NCI-H226 (cell line): Measurements from ENCODE around the gene MUC13.

Experiments used
- DNase-seq: peaks from one replicate; pipeline ENCODE4 v3.0.0-alpha.2; 2015

Gene MUC13

DNA sequence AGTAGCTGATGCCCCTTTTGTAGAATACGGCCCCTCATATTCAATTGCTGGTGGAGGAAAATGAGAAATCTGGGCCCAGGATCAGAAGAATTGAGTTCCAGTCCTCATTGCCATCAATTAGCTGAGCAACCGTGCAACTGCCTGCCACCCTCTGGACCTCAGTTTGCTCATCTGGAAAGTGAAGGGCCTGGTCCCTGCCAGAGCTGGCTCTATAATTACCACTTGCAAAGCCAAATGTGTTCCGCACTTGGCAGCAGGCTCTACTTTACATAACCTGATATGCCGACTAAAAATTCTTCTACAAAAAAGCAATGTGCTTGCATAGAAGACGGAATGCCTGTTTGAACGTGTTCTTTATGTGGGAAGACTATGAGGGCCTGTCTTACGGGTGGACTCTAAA lies 38.8 kb downstream of the MUC13 start:
- DNase-seq, result no peak

DNA sequence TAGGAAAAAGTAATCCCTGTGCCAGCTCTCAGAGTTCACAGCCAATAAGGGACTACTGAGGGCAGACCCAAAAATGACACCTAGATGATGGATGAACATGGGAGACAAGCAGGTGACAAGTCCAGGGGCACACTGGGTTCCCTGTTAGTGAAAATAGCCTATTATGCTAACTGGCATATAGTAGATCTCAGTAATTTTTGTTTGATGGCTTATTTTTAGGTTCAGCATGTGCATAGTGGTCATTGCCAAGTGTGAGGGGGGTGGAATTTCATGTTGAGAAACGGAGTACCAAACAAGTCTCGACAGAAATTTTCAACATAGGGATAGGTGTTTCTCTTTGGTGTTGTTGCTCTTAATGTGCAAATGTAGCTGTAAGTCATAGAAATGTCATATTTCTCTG lies 41.0 kb downstream of the MUC13 start:
- DNase-seq, result no peak

DNA sequence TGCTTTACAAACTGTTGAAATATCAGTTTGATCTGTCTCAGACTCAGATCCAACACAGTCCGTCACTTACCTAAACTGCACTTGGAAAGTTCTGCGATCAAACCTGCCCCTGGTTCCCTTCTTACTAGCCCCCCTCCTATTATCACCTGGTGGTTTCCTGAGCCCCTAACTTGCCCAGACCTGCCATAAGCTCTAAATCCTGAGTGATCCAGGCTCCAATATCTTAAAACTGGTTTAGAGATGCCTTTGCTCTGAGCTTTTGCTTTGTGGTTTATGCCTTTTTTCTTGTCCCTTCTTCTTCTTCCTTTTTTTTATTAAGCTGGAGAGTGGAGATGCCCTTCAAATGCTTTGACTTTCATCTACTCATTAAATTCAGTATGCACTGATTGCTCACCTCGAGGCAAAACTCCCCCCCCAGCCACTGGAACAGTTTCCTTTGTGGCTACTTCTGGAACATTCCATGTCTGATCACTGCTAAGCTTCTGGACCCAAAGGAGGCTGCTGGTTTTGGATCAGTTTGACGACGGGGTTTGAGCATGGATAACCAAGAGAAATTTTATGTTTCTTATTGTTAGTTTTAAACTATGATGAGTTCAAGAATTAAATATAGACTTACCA lies 43.9 kb downstream of the MUC13 start:
- DNase-seq, result no peak

DNA sequence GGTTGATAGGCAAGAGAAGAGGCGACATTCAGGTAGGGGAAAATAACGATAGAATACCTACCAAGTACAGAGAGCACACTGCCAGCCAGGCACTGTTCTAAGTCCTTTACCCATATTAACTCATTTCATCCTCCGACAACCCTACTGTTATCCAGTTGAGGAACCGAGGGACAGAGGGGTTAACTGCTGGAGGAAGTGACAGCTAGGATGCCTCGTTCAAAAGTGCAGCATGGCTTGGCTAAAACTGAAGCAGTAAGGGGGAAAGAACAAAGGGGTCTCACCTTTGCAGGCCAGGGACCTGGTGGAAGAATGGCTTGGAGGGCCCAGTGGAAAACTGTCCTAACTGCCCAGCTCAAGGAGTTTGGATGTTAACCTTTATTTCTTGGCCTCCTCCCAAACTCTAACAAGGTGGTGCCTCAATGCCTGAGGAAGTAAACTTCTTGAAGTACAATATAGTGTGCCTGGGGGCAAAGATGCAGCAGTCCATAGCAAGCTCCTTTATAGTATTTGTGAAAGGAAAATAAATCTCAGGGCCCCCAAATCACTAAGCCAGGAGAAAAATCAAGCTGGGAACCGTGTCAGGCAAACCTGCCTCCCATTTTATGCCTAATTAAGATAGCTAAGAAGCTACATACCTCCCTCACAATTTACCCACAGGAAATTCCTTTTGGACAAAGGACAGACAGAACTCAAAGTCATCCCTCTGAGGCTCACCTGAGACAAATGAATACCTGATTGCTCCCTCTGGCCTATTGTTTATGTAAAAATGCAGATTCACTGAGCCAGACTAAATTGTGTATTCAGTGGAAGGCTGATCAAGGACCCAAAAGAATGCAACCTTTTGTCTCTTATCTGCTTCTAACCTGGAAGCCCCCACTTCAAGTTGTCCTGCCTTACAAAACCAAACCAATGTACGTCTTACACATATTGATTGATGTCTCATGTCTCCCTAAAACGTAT lies 45.8 kb downstream of the MUC13 start:
- DNase-seq, result no peak

GRCh38 chr3:124887932-124888298 lies 46.6 kb downstream of the MUC13 start:
- no peak for DNase-seq

DNA sequence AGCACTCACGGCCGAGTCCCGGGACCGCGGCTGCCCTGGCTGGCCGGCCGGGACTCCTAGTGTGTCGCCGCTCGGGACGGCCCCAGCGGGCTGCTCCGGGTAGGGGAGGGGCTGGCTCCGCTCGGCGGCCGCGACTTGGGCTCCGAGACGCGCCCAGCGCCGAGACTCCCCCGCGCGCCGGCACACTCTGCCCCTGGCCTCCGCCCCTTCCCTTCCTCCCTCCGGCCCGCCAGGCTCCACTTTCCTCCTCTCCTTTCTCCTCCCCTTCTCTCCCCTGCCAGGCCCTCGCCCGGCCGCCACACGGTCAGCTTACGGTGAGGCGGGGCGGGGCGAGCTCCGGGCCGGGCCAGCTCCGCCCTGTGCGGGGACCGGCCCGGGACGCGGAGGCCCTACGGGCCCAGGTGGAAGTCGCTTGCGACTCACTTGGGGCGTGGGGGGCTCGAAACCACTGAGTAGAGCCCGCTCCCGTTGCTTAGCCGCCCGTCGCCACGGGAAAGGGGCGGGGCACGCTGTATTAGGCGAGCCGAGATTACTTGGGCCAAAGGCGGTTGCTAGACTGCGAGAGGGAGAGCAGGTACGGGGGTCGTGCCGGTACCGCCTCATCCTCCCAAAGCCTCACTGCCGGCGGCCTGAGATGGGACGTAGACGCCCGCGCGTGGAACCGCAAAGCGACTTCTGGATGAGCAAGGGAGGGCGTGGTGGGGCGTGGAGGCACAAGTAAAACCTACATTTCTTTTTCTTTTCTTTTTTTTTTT lies 47.2 kb downstream of the MUC13 start, which contains the start of gene ITGB5:
Gene ITGB5, minus strand, starts transcription at position 189 of the 755 bp plus-strand sequence. CDS start 365 bp downstream, outside the sequence.
- peak; percentile 78 for DNase-seq

DNA sequence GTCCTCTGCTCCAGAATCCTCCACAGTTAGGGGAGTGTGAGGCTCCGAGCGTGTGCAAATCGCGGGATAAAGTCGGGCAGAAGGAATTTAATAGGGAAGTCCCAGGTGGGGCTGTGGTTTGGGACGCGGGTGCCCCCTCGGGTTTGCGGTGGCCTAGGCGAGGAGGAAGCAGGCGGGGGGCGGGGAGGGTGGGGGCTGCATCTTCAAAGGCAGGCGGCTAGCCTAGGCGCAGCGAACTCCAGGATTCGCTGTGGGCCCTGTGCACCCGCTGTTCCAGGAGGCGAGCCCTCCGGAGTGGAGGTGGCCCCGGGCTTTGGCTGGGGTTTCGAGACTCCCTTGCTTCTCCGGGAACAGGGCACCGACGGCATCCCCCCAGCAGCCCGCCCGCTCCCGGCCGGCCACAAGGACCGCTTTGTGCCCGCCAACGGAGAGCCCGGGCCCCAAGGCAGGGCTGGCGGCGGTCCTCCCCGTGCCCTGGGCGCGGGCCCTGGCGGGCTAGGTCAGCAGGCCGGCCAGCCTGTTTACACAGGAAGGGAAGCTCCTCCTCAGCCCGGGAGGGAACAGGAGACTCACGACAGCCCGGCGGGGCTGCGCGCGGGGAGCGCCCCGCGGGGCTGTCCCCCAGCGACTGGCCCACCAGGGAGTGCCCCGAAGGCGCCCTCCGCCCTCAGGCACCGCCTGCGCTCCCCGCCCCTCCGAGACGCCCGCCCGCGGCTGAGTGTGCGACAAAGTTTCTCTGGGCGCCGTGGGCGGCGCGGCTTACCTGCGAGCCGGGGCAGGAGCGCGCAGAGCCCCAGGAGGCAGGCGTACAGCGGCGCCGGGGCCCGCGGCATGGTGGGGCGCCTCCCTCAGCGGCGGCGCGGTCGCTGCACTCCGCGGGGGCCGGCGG lies 48.1 kb downstream of the MUC13 start:
- DNase-seq, result peak; percentile 29

DNA sequence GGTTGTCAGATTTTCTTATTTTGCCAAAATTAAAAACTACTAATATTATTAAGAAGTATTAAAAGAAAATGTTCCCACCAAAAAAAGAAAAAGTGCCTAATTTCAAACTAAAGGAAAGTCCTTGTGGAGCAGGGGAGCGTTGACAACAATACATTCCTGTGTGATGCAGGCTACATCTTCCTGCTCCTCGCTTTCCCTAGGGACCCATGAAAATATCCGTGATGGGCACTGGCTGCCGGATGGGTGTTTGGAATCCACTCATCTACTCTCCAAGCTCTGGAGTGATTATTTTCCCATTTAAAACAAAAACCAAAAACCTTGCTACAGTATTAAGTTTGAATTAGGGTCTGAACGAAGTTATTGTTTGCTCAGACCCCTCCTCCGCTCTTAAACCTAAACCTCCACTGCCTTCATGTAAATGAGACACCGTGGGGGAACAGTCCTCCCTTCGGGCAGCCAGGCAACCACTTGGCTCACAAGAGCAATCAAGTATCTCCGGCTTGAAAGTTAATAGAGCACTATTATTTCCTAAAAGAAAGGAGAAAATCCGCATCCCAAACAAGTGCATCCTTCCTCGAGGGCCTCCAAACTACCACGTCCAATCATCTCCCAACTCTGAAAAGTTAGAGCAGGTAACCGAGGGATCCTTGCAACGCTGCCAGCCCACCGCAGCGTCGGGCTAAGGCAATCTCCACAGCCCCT lies 48.9 kb downstream of the MUC13 start:
- DNase-seq, result no peak

DNA sequence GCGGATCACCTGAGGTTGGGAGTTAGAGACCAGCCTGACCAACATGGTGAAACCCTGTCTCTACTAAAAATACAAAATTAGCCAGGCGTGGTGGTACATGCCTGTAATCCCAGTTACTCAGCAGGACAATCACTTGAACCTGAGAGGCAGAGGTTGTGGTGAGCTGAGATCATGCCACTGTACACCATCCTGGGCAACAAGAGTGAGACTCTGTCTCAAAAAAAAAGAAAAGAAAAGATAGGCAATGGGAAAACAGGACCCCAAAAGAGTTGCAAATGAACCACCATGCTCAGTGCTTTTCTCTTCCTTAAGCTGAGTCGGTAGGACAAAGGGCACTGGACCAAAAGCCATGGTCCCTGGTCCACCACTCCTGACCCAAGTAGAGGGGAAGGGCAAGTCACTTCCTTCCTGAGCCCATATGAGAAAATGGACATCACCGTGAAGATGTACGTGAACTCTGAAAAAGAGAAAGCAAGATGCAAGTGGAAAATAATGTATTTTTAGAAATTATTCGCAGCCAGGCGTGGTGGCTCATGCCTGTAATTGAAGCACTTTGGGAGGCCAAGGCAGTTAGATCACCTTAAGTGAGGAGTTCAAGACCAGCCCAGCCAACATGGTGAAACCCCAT lies 50.0 kb downstream of the MUC13 start:
- no peak for DNase-seq

DNA sequence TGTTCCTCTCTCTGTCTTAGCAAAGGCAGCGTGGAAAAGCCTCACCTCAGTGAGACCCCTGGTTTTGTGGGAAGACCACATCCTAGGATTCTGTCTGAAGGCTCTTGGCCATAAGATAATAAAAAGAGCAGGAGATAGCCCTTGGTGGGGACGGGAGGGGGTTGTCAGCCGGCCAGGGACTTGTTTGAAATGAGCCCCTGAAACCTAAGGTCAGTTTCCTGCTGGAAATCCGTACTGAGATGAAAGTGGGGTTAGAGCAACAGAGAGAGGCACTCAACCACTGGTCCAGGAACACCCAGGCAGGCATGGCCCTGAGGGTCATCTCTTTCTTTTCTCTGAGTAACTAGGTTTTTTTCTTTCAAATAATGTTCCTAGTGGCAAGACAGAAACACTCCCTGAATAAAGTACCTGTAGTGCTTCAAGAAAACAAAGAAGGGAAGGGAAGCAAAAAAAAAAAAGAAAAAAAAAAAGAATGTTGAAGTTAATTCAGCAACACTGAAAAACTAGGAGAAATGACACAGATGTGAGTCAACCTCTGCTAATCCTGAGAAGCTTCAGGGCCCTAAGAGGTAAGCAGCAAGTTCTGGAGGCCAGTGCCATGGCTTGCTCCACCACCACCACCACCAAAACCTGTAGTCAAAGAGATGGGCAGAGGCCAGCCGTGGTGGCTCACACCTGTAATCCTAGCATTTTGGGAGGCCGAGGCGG lies 50.6 kb downstream of the MUC13 start:
- no peak for DNase-seq

GRCh38 chr3:124882816-124883747 lies 51.5 kb downstream of the MUC13 start:
- no peak for DNase-seq

- peak; percentile 52 for DNase-seq
Observed at GRCh38 chr3:124881976-124882697, 52.4 kb downstream of the MUC13 start.

DNA sequence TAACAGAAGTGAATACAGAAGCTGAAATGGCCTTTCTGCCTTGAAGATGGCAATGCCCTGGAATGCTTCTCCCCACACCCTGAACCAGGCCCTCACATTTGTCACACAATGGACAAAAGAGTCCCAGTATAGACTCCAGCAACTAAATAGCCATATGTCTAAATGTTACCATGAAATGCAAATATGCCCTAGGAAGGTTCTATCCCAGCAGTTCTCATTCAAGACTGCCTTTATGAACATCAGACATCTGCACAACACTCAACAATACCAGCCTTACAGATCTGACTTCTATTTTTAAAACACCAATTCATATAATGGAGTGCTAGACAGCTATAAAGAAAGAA lies 55.2 kb downstream of the MUC13 start:
- no peak for DNase-seq

DNA sequence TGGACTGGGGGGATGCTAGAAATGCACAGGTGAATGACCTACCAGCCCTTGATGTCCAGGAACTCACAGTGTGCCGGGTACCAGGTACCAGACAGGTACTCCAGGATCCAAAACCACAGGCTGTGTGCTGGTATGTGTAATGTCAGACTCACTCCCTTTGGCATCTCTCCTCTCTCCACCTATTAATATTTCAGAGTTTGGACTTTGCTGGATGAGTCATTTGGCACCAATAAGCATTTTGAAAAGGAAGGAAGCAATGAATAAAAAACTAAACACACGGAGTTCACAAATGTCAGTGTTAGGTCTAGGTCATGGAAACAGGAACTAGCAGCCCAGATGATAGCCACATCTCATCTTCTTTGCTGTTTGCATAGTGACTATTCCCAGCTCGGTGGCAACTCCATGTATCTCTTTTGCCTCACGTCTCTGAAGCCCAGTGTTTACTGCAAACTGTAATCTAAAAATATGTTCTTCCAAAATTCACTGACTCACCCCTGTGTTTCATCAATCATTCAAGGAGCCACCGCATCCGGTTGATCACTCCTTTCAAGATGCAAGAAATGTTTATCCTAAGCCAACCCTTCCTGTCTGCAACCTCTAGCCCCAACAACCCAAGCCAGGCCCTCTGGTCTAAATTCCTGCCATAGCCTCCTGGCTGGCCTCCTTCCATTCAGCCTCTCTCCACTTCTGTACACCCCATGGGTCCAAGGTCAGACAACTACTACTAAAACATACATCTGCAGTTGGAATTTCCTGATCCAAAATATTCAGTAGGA lies 55.8 kb downstream of the MUC13 start:
- DNase-seq, result peak; percentile 94

GRCh38 chr3:124877674-124878073 lies 56.9 kb downstream of the MUC13 start:
- no peak for DNase-seq

DNA sequence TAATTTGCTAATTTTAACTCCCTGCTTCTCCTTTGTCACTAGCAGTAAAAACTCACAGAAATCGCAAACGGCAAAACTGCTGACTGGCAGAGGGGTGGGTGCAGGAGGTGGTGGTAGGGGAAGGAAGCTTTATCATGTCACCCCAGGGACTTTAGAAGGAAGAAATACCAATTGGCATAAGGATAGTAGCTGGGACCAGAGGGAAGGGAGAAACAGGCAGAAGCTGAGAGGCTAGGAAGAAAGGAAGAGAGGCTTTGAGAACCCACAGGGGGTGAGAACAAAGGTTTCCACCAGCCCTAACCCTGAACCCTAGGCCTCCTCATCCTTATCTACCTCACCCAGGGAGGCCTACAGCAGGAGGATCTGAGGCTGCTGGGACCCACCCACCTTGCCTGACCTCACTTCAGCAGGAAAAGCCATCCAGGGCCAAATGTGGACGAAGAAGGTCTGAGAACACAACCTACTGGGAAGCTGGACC lies 58.1 kb downstream of the MUC13 start:
- no peak for DNase-seq

- no peak for DNase-seq
Observed at GRCh38 chr3:124873226-124873625, 61.3 kb downstream of the MUC13 start.

GRCh38 chr3:124867511-124867910 lies 67.0 kb downstream of the MUC13 start:
- no peak for DNase-seq
